Thyroid gland (tissue), 4 donors: ENCODE results near the gene DHRS2.
A peak's percentile ranks its signal among the peaks of the same experiment; 100 is the strongest.

Experiments used
- POLR2A ChIP-seq, 2 donors: fragments of 450-650 bp; IDR thresholded peaks; one replicate each; pipeline ENCODE4 v1.6.1; 2017; ENCODE audit warnings: antibody characterized with exemption in 2 of 2, mild to moderate bottlenecking in 2 of 2, moderate library complexity in 1 of 2
- TF ChIP-seq, protein P1 (sequence below), 6 experiments: fragments of 200-600 bp in 3 of 6; fragments of 450-650 bp in 3 of 6; sonication (generic) in 3 of 6; IDR thresholded peaks; one replicate each; pipeline ENCODE4 v1.5.1; 2016 to 2019; ENCODE audit warnings: antibody characterized with exemption in 6 of 6, mild to moderate bottlenecking in 2 of 6, inconsistent platforms in 1 of 6, moderate library complexity in 1 of 6

DNA sequence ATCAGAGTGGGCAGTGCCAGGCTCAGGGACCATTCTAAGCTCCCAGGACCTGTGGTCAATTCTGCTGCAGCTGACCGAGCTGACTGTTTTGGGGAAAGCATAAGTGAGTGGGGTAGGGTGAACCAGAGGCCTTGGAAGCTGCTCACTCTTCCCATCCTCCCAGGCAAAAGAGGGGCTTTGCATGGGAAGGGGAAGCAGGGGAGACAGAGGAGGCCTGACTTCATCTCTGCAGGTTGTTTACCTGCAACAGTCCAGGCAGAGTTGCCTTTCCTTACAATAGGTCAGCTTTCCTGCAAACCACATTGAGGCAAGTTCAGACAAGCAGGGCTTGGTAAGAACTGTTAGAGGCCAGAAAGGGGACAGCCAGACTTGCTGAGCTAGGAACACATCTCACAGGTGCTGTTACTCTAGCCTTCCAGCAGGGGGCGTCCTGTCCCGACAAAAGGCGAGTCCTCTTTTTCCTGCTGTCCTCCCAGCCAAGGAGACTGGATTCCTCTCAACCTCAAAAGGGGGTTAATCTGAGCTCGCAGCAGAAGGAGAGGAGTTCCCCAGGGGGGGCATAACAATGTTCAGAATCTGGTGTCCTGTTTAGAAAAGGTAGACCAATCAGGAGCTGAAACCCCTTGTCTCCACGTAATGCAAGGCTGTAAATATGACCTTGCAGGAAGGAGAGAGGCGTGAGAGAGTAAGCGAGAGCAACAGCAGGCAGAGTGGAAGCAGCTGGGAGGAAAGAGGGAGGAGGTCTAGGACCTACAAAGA lies 4.3 kb upstream of the DHRS2 start:
- TF ChIP-seq, protein P1, sequence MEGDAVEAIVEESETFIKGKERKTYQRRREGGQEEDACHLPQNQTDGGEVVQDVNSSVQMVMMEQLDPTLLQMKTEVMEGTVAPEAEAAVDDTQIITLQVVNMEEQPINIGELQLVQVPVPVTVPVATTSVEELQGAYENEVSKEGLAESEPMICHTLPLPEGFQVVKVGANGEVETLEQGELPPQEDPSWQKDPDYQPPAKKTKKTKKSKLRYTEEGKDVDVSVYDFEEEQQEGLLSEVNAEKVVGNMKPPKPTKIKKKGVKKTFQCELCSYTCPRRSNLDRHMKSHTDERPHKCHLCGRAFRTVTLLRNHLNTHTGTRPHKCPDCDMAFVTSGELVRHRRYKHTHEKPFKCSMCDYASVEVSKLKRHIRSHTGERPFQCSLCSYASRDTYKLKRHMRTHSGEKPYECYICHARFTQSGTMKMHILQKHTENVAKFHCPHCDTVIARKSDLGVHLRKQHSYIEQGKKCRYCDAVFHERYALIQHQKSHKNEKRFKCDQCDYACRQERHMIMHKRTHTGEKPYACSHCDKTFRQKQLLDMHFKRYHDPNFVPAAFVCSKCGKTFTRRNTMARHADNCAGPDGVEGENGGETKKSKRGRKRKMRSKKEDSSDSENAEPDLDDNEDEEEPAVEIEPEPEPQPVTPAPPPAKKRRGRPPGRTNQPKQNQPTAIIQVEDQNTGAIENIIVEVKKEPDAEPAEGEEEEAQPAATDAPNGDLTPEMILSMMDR (IDR thresholded peaks at IDR 0.05) = peak; percentile 69 to 91 (median 81)
- no peak for TF ChIP-seq POLR2A (IDR thresholded peaks at IDR 0.05)
